GM12872 (cell line): ENCODE data around the gene TEX22.

Experiments used
- TF ChIP-seq, protein P1 (sequence below): IDR thresholded peaks from 3 replicates; pipeline ENCODE4 v1.5.1; 2011; ENCODE audit warnings: low read depth, mild to moderate bottlenecking, low read length, moderate library complexity; ENCODE audit not compliant: insufficient read depth

TEX22 gene

DNA sequence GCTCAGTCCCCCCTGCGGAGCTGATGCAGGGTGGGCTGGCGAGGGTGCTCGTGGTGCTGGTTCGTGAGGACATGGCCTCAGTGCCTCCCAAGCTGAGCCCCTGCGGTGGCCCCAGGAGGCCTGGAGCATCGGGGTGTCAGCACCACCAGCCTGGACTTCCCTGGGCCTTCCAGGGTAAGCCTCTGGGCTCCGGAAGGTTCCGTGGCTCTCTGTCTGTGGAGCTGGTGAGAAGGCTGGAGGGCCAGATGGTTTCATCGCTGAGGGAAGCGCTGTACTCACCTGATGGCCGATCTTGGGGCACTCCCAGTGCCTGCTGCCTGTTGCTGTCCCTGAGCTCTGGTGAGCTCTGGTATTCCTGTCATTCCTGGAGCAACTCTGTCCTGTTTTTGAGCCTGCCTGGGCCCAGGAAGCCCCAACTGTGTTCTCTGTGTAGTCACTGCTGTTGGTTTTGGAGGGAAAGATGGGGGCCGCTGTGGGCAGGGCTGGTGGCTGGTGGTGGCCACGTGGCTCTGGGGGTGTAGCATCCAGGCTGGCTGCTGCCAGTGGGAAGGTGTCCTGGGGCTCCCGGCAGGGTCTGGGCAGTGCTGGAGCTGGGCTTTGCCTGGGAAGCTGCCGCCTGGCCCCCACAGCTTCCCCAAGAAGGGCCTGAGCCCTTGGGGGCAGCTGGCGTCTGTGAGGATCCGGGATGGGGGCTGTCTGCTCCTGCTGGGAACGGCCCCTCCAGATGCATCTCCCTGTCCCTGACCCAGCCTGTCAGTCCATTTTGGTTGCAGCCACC is 39.6 kb downstream of the TEX22 start:
- TF ChIP-seq, protein P1, sequence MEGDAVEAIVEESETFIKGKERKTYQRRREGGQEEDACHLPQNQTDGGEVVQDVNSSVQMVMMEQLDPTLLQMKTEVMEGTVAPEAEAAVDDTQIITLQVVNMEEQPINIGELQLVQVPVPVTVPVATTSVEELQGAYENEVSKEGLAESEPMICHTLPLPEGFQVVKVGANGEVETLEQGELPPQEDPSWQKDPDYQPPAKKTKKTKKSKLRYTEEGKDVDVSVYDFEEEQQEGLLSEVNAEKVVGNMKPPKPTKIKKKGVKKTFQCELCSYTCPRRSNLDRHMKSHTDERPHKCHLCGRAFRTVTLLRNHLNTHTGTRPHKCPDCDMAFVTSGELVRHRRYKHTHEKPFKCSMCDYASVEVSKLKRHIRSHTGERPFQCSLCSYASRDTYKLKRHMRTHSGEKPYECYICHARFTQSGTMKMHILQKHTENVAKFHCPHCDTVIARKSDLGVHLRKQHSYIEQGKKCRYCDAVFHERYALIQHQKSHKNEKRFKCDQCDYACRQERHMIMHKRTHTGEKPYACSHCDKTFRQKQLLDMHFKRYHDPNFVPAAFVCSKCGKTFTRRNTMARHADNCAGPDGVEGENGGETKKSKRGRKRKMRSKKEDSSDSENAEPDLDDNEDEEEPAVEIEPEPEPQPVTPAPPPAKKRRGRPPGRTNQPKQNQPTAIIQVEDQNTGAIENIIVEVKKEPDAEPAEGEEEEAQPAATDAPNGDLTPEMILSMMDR, result no peak

DNA sequence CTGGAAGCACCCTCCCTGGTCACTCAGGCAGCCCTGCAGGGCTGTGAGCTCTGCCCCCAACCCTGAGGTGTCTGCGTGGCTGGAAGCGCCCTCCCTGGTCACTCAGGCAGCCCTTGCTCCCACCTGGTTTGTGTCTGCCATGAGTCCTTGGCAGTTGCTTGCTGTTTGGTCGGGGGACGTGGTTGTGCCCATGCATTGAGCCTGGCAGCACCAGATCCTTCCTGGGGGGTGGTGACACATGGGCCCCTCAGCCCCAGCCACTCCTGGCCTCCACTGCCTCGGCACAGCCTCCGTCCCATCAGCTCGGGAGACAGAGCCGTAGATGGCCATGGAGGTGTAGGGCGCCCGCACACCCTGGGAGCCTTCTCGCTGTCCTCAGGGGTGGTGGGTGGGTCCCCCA is 40.8 kb downstream of the TEX22 start:
- TF ChIP-seq, protein P1, result no peak

DNA sequence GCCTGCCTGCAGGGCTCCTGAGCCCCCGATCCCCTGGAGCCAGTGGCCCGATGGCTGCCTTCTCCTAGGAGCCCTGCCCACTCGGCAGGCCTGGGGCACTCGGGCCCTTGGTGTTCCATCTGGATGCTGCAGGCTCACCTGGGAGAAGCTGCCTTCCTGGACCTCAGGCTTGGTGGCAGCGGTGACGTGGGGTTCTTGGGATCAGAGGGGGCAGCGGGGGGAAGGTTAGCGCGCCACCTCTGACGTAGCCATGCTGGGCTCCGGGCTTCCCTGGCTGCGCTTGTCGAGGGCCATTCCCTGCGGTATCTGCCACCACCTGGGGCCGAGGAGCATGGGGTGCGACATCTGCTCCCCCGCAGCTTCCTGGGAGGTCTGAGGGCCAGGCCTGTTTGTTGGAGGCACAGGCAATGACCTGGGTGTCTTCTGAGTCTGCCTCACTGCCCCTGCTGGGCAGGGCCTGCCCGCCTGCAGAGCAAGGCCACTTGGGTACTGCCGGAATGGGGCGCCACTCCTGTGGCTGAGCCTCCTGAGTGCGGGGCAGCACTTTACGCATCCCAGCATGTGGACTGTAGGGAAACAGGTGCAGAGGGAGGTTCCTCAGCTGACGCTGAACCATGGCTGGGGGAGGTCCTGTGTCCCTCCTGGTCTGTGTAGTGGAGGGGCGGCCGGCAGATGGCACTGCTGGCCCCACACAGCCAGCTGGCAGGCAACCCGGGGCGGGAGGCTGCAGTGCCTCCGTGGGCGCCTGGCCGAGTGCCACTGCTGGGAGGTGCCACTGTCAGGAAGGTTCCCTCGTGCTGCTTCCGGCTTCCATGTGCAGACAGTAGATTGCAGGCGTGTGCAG is 41.6 kb downstream of the TEX22 start:
- TF ChIP-seq, protein P1, result no peak

DNA sequence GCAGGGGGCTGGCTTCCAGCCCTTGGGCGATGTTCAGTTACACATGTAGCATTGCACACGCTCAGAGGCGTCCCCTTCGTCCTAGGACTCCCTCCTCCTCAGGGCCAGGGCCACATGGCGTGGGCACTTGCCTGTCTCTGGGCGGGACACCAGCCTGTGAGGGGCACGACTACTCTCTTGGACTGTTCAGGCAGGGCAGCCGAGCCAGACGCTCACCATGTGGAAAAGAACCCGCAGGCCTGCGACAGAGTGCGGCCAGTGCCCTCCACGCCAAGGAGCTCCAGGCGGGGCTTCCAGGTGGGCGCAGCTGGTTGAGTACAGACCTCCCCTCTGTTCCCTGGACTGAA is 42.2 kb downstream of the TEX22 start:
- TF ChIP-seq, protein P1, result no peak

DNA sequence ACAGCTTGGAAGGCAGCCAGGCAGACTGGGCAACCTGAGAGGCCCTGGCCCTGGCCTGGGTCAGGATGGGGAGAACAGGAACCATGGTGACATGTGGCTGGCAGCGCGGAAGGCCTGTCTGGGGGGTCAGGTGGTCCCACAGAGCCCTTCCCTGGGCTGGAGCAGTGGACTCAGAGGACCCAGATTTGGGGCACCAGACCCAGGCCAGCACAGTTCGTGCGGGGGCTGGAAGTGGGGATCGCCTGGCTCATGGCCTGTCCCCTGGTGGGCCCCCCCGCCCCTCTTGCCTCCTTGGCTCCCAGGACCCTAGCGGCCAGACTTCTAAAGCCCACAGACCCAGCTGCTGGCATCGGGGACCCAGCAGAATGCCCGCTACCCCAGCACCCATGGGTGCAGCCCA is 42.7 kb downstream of the TEX22 start:
- TF ChIP-seq, protein P1, result no peak

DNA sequence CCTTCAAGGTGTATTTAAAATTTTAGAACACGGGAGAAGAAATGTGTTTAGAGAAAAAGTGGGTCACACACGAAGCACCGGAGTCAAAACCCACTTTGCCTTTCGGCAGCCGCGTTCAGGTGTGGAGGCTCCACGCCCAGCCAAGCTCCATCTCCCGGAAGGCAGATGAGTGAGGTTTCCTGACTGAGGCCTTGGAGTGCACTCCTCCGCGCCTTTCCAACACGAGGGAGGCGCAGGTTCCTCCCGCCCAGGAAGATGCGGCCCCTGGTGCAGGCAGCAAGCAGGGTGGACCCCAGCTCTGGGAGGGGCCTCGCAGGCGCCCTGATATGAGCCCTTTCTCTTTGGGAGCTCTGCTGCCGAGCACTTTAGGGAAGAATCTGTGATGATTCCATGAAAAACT is 43.8 kb downstream of the TEX22 start:
- TF ChIP-seq, protein P1, result no peak

DNA sequence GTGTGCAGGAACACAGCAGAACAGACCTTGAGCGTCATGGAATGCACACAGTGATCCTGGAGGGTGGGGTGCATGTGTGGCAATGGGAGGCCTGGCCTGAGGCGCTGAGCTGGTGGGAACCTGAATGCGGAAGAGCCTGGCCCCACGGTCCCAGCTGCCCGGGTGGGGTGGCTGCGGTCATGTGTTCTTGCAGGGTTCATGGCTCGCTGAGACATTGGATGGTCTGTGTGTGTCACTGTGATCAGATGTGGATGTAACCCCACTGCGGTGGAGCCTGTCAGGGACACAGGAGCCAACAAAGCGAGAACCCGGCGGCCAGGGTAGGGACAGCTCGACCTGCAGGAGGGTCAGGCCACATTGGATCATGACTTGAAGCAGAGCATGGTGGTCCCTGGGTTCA is 44.5 kb downstream of the TEX22 start:
- TF ChIP-seq, protein P1, result no peak
